NCI-H748 (cell line): ENCODE measurements around the gene PRDM16.

Experiments
- DNase-seq: peaks from one replicate; lab custom pipeline; 2025; ENCODE audit not compliant: unreplicated experiment; lab: John Stamatoyannopoulos, UW

PRDM16 gene

DNA sequence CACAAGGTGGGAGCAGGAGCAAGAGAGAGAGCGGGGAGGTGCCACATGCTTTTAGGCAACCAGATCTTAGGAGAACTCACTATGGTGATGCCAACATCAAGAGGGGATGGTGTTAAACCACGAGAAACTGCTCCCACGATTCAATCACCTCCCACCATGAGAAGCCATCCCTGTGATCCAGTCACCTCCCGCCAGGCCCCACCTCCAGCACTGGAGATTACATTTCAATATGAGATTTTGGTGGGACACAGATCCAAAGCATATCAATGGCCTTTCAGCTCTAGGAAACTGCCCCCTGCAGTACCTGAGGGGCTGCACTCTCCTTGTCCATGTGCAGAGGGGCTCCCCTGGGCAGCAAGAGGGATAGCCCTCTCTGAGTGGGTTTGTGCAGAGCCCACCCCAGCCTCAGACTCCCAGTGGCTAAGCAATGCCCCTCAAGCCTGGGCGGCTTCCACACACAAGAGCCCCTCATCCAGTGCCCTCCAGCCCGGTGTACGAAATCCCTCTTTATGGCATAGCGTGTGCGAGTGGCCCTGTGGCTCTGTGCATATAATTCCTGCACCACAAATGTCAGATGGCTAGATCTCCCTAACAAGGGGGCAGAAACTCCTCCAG is 15.5 kb upstream of the PRDM16 start:
- no peak for DNase-seq

- DNase-seq: no peak
Observed at GRCh38 chr1:3053986-3054385, 15.0 kb upstream of the PRDM16 start.

DNA sequence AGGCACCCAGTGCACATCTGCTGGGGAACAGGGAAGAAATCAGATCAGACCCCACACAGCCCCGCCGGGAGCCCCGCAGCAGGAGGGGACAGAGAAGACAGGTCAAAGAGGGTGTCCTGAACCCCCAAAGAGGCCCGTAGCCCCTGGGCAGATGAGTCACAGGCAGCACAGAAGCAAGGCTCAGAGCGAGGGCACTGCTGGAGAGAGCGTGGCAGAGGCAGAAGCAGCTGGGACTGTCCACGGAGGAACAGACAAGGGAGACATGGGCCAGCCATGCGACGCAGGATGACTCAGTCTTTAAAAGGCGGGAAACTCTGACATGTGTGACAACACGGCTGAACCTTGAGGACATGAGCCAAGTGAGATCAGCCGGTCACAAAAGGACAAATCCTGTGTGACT is 14.5 kb upstream of the PRDM16 start:
- DNase-seq: no peak

GRCh38 chr1:3055051-3055450 is 14.0 kb upstream of the PRDM16 start:
- no peak for DNase-seq

- no peak for DNase-seq
Observed at GRCh38 chr1:3056641-3057040, 12.4 kb upstream of the PRDM16 start.

GRCh38 chr1:3058263-3059030 is 10.6 kb upstream of the PRDM16 start:
- no peak for DNase-seq

- DNase-seq: no peak
Observed at GRCh38 chr1:3060127-3060526, 8.9 kb upstream of the PRDM16 start.

DNA sequence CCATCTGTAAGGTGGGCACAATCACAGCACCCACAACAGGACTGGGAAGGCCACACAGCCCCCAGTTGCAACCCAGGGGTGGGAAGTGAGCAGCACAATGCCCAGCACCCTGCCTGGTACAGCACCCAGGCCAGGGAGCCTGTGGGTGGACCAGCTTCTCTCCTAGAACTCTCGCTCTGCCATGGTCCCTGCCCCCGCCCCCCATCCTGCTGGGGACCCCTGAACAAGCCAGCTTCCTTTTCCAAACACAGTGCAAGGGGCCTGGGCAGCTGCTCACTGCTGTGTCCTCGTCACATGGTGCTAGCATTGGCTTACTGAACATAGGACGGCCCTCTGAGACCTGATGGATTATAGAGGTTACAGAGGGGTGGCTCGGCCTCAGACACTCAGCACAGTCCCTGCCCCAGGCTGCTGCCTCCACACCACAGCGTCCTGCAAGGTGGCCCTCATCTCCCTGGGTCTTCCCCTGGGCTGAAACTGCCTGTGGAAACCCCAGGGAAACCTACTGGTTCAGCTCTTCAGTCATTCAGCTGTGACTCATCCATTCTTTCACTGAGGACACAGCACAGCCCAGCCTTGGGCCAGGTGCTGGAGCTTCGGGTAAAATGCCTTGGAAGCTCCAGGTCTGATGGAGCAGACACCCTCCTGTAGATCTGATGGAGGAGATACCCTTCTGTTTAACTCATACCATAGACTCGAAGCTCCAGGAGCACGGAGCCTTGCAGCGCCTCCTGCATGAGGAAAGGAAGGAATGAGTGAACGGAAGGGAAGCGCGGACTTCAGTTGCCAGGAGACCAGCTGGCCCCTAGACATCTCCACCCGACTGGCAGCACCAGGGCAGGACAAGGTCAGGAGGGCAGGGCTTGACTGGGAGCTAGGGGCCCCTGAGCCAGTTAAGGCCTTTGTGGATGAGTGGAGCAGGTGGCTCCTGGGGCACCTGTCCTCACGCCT is 8.1 kb upstream of the PRDM16 start:
- no peak for DNase-seq

DNA sequence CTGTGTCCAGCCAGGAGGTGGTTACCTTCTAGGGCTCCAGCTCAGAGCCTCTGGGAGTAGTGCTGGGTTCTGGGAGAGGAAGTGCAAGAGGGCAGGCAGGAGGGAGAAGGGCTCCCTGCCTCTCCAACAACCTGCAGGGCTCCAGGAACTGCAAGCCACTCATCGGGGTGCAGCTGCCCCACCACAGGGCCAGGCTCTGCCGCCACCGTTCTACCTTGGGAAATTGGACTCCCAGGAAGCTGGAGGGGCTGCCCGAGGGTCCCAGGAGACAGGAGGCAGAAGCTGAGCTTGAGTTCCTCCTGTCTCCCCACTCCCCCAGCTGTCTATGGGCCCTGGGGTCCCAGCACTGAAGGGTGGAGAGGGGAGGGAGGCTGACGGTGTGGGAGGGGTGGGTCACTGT is 7.4 kb upstream of the PRDM16 start:
- DNase-seq: no peak

DNA sequence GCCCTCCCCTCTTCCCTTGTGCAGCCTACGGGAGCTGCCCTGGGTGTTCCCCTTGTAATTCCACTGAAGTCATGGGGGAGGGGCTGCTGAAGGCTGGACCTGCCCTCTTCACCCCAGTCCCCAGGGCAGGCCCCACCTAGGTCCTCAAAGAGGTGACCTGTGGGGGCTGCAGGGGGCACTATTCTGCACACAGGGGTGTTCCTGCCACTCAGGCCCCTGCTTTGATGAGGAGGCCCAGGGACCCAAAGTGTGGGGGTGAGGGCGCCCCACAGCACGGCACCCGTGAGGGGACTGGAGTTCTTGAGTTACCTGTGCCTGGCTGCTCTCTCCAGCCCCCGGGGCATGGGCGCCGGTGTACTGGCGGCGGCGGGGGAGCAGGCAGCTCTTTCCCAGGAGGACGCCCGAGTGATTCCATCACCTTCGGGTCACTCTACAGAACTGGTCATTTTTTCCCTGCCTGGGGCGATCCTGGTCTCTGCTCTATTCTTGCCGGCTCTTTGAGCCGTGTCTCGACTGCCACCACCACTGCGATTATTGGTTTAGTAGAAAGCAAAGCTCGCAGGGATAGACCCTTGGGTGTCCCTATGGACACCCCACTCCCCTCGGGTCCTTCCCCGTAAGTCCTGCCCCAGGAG is 6.9 kb upstream of the PRDM16 start:
- DNase-seq: no peak

DNA sequence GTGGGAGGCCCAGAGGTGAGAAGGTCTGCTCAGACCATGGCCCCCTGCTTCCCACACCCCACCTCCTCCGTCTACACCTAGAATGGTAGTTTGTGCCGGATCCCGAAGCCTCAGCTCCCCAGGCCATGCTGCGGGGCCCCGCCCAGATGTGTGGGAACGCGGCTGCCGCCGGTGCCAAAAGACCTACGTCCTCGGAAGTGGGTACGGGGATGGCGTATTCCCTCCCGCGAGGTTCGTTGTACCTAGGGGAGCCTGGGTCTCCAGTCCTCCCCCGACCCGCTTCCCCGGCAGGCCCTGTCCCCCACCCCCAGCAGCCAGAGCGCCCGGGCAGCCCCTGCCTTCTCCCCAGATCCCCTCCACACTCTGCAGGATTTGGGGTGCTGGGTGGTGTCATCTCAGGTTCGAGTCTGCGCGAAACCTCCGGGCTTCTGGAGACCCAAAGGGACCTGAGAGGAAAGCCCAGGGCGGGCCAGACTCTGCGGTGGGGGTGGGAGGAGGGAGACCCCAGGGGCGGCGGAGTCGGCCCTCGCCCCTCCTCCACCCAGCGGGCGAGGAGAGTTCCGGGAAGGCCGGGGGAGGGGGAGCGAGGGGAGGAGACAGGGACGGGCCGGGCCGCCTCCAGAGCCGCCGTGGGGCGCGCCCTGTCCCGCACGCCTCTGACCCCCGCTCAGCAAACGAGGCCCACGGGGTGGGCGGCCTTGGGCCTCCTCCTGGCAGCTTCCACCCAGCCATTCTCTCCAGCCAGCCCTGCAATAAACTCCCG is 6.2 kb upstream of the PRDM16 start:
- DNase-seq: no peak

- DNase-seq: no peak
Observed at GRCh38 chr1:3063379-3064295, 5.4 kb upstream of the PRDM16 start.

GRCh38 chr1:3064296-3064850 is 4.6 kb upstream of the PRDM16 start:
- DNase-seq: no peak

DNA sequence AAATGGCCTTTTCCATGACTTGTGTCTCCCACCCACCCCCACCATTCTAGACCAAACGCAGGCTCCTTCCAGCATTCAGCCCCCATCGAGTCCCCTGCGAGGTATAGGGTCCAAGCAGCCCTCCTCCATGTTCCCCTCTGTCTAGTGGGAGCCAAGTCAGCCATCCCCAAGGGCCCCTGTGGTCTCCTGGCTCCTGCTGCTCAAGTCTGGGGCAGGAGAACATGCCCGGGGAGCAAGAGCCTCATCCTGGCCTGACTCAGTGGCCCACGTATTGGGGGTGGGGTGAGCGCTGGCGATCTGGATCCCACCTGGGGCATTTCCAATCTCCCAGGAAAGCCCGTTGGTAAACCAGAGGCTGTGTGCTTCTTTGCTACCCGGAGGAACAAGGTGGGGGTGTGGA is 4.1 kb upstream of the PRDM16 start:
- no peak for DNase-seq

GRCh38 chr1:3065396-3065795 is 3.6 kb upstream of the PRDM16 start:
- DNase-seq: no peak

- DNase-seq: no peak
Observed at GRCh38 chr1:3065797-3066196, 3.2 kb upstream of the PRDM16 start.

GRCh38 chr1:3066250-3066711 is 2.7 kb upstream of the PRDM16 start:
- no peak for DNase-seq

- DNase-seq: no peak
Observed at GRCh38 chr1:3066826-3067225, 2.2 kb upstream of the PRDM16 start.

DNA sequence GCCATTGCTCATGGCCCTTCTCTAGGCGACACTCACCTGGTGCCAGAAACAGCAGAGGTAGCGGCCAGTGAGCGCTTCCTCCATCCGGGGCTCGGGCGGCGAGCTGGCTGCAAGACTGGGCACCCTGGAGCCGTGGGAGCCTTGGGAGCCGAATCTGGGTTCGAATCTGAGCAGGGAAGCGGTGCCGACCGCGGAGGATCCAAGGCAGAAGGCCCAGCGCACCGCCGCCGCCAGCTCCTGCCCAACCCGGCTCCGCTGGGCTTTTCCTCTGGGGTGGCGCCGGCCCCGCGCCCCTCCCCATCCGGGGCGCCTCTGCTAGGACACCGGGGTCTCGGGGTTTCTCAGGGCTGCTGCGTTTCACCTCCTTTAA is 1.7 kb upstream of the PRDM16 start:
- DNase-seq: no peak
